ENCODE measurements around the gene PGM2.
A peak's percentile ranks its signal among the peaks of the same experiment; 100 is the strongest.
"Not testable (repeated sequence)": the region's sequence is repeated elsewhere in the genome, so short reads cannot be mapped to it uniquely, and the experiment has no call there.

Gene PGM2

DNA sequence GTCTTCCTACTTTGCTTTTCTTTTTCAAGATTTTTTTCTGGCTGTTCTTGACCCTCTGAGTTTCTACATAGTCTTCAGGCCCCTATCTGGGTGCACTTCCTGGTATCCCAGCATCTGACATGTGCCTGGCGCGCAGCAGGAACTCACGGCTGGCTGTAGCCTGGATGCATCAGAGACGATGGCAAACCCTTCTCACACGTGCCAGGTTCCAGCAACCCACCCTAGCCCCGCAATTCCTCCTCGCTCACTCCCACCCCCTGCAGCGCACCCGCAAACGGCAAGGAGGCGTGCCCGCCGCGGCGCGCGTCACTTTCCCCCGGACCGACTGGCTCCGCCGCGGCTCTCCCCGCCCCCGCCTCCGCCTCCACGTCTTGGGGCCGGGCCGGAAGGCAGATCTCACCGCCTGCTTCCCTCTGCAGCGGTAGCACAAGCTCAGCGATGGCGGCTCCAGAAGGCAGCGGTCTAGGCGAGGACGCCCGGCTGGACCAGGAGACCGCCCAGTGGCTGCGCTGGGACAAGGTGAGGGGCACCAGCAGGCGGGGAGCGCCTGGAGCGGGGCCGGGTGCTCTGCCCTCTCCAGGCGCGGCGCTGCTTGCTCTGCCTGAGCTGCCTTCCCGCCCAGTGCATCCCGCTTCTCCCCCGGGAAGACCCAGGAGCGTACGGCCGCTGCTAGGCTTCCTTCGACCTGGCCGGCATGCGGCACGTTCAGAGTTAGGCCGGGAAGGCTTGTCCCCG, at the start of gene PGM2:
PGM2 (plus strand) TSS at position 392 of the 735 bp plus-strand sequence; CDS start at position 439, 47 bp downstream.
- peak; percentile 44 to 76 for DNase-seq

DNA sequence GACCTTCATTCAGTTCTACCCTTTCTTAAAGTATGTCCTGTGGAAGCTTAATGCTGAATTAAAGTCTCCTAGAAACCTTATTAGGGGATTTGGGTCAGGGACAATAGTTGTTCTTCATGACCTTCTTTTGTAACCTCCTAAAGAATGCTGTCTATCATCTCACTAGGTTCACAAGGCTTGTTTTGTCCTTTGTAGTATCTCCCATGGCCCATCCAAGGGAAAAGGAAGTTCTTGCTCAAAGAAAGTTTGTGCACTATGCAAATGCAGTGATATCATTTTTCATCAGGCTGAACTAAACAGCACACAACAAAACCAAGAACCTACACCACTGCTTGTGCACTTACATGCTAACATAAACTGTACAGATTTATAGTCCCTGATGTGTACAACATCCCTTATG, 46.6 kb upstream of the PGM2 start:
- no peak for DNase-seq

DNA sequence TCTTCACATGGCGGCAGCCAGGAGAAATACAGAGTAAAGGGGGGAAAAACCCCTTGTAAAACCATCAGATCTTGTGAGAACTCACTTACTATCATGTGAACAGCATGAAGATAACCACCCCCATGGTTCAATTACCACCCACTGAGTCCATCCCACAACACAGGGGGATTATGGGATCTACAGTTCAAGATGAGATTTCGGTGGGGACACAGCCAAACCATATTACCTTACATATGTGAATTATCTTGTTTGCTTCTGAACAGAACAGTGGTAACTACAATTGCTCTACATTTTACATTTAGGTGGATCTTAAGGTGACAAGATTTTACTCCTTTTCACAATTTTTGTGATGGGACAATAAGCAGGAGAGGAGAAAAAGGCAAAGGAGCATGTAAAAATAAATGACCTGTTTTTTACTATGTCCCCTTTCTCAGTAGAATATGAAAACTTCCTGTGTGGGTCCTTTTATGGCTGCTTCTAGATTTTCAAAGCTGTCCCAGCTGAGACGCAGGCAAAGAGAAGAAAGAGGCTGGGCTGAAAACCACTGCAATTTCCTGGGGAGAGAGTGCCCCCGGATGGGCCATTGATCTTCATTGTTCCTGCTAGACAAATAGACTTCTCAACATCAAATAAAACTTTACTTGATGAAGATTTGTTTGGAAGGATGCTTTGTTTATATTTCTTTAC, 45.9 kb upstream of the PGM2 start:
- no peak for DNase-seq

DNA sequence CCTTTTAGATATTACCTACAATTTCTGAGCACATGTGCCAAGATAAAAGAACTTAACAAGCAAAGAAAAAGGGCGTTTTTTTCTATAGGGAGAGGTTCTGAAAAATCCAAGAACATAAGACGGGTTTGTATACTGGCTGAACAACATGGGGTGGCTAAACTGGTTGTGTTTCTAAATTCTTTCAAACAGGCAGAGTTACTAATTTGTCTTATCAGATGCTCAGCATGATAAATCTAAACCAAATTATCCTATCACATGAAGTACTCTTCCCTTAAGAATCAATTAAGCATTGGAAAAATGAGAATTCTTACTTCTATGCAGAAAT, 45.4 kb upstream of the PGM2 start:
- no peak for DNase-seq

DNA sequence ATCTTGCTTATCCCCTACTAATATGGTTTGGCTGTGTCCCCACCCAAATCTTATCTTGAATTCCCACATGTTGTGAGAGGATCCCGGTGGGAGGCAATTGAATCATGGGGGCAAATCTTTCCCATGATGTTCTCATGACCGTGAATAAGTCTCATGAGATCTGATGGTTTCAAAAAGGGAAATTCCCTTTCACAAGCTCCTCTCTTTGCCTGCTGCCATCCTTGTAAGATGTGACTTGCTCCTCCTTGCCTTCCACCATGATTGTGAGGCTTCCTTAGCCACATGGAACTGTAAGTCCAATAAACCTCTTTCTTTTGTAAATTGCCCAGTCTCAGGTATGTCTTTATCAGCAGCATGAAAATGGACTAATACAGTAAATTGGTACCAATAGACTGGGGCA, 40.2 kb upstream of the PGM2 start:
- DNase-seq, result not testable (repeated sequence)

DNA sequence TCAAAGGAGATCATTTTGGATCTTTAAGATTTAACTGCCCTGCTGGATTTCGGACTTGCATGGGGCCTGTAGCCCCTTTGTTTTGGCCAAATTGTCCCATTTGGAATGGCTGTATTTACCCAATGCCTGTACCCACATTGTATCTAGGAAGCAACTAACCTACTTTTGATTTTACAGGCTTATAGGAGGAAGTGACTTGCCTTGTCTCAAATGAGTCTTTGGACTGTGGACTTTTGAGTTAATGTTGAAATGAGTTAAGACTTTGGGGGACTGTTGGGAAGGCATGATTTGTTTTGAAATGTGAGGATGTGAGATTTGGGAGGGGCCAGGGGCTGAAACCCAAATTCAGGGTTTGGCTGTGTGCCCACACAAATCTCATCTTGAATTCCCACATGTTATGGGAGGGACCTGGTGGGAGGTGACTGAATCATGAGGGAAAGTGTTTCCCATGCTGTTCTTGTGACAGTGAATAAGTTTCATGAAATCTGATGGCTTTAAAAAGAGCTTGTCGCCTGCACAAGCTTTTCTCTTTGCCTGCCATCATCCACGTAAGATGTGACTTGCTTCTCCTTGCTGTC, 38.5 kb upstream of the PGM2 start:
- DNase-seq, result not testable (repeated sequence)

DNA sequence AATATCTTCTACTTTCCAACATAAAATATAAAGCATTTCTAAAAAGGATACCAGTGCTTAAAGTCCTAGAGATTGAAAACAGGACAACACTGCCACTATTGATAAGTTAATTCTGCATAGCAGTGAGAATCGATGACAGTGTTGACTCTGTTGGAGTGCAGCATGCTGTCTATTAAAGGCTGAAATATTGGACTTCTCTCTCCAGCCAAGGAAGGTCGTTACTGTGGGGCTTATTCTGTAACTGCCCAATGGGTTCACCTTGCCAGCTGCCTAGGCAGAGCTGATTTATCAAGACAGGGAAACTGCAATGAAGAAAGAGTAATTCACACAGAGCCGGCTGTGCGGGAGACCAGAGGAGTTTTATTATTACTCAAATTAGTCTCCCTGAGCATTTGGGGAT, 37.7 kb upstream of the PGM2 start:
- DNase-seq, result no peak

DNA sequence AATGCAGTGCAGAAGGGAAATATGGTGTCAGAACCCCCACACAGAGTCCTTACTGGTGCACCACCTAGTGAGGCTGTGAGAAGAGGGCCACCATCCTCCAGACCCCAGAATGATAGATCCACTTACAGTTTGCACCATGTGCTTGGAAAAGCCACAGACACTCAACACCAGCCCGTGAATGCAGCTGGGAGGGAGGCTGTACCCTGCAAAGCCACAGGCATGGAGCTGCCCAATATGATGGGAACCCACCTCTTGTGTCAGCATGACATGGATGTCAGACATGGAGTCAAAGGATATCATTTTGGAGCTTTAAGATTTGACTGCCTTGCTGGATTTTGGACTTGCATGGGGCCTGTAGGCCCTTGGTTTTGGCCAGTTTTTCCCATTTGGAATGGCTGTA, 34.2 kb upstream of the PGM2 start:
- no peak for DNase-seq

DNA sequence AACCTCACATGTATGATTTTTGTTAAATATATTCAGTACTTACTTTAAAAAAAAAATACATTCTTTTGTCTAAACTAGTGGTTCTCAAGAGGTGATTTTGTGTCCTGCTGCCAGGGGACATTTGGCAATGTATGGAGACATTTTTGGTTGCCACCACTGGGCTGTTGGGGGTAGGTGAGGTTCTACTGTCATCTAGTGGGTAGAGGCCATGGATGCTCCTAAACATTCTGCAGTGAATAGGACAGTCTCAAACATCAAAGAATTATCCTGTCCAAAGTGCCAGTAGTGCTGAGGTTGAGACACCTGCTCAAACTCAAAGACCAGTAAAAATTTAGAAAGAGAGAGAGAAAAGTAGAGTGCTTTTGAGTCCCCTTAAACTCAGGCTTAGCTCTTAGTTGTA, 32.9 kb upstream of the PGM2 start:
- DNase-seq, result peak in 1 of 2 experiments; percentile 11

DNA sequence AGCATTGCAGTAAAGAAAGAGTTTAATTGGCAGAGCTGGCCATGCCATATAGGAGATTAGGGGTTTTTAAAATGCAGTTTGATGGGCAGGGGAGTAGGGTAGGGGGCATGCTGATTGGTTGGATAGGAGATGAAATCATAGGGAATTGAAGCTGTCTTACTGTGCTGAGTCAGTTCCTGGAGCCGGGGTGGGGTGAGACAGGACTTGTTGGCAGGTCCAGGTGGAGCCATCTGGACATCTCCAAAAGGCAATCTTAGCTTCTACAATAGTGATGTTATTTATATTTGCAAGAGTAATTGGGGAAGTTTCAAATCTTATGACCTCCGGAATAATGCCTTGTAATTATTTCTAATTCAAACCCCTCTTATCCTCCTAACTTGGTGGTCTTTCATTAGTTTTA, 32.4 kb upstream of the PGM2 start:
- DNase-seq, result no peak

DNA sequence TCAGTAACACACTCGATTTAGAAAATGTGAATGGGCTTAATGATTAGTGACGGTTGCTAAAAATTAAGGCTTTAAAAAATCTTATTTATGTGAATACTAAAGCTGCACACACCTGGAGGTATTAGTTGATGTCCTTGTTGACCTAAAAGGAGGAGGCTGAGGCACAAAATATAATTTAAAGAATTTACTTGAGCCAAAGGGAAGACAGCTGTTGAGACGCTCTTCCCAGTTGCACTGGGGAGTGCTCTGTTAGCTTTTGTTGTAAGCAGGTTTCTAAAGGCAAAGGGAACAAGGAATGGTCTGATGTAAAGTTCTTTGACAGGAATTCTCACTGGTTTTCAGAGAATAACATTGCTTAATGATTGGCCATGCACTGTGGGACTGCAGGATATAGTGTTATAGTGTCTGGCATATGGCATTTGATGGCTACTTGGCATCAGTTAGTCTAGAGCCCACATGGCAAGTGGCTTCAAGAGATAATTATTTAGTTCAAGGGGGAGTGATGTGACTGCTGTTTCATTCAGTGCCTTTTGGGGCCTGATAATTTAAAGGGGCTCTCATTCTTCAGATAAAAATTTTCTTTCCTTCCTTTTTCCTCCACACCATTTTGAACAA, 30.8 kb upstream of the PGM2 start:
- no peak for DNase-seq

DNA sequence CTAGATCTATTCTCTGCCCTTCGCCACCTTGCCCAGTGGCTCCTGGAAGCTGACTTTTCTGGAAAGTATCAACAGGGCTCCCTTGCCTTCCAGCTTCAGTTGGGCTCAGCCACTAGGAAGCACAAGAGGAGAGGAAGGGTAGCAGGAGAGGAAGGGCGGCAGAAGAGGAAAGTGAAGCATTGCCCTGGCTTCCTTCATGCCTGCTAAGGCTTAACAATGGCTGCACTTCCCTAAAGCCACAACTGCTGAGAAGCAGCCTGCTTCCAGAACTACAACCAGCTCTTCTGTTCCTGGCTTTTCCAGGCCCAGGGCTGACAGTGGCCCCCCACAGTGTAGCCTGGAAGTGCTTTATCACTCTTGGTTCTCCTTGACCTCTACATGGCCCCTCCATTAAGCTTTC, 29.1 kb upstream of the PGM2 start:
- DNase-seq, result no peak

DNA sequence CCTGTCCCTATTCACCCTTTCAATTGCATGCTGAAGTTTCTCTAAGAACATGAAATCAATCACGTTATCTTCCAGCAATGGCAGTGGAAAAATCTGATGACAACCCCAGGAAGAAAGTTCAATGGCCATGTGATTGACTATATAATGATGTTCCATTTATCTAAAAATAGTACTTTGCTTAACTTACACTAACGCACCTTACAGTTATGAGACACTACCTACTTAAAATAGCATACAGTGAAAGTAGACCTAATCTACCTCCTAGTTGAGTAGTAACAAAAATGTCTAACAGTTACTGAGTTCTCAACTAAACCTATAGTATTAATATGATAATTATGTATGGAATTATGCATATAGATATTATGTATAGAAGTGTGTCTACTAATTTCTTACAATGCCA, 28.6 kb upstream of the PGM2 start:
- DNase-seq, result no peak

DNA sequence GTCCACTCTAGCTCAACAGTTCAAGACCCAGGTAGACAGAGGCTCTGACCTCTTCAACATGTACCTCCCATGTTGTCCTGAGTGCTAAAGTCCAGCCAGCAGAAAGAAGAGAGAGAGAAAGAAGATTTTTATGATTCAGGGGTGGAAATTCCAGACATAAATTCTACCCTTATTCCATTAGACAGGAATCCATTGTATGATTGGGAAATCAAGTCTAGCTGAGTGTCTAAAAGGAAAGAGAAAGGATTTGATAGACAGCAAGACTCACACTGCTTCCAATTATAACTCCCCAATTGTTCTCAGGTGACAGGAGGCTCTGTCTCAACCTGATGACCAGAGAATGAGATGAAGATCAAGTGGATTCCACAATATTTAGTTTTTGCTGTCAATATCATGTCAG, 27.9 kb upstream of the PGM2 start:
- no peak for DNase-seq

DNA sequence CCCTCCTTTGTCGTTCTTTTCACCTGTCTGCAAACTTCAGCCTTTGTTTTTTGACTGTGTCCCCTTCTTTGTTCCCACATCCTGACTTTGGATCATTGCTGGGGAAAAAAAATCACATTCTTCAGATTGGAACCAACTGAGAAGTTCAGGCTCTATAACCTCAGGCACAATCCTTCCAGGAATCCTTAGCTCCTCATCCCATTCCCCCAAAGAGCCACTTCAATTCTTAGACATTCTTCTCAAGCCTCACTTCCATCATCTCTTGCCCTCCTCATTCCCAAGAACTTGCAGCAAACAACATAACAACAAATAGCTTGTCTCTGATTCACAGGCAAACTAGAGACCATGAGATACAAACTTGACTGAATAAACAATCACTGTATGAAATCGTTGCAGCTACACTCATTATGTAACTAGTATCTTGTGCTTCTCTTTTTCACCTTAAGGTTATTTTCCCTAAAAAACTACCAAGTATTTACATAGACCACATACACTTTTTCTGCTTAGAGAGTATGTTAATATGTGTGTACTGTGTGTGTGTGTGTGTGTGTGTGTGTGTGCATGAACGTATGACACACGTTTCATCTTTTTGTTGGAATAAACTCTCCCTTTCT, 26.4 kb upstream of the PGM2 start:
- DNase-seq, result no peak

DNA sequence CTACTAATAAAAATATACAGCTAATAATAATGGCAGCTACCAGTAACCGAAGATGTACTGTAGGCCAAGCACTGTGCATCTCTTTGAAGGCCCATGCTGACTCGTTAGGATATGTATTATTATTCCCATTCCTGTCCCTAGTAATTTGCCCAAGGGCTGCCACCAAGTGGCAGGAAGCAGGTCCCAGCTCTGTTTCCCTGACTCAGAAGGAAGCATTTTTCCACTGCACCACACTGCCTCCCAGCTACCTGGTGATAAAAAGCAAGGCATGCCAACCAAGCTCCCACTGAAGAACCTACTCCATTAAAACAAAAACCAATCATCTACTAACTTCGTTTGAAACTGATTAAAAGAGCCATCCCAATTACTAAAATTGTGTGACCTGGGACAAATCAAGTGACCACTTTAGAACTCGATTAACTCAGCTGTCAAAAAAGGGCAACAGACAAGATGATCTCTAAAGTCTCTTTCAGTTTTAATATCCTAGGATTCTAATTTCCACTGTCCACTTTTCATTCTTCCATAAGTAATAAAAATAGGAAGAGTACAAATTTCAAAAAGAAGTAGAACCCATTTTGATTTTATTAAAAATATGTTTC, 24.3 kb upstream of the PGM2 start:
- peak; percentile 53 to 87 for DNase-seq

DNA sequence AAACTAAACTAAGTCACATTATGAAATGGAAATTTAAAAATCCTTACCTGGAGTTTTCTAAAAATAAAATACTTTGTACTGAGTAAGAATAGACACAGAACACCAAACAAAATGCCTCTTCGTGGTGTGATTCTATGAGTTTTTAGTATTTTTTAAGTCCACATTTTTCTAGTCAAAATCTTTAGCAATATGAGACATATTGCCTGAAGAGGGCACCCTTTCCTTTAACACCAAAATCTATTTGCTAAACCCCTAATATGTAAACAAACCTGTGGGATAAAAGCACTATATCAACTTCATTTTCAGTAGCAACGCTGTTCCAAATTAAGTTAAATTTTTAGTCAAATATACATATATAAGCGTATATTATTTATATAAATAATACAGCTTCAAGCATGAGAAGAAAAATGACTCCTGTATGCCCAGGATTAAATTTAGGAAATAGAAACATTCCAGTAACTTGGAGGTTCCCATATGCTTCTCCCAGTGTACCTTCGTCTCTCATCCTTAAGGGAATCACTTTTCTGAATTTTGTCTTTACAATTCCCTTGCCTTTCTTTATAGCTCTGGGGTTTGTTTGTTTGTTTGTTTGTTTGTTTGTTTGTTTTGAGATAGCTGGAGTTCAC, 23.0 kb upstream of the PGM2 start:
- peak in 1 of 2 experiments; percentile 69 for DNase-seq

DNA sequence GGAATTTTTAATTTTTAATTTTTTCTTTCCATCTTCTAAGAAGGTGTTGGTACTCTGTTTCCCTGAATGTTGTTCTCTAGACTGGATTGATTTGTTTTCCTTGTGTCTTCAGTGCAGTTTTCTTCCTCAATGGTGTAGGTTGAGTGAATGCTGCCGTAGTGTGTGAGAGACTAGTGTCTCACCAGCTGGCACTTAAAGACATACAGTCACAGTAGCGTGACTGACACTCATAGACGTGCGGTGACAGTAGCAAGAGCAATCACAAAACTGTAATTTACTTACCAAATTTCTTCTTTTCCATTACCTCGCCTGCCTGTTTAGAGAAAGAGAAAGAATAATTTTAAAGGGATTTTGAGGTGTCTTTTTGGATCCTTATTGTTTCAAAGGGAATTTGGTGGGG, 21.4 kb upstream of the PGM2 start:
- no peak for DNase-seq

DNA sequence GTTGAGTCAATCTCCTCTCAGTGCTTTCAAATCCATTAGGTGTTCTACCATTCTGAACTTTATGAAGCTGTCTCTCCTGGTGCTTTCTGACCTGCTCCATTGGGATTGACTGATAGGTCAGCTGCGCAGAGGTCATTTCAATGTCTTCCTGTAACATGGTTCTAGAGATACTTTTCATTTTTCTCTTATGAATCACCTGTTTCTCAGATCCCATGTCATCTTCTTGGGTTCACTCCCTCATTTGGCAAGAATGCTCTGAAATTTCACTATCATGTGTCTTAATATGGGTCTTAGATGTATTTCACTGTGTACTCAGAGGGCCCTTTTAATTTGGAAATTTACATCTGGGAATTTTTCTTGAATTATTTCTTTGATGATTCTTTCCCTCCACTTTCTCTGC, 13.8 kb upstream of the PGM2 start:
- peak; percentile 66 to 89 for DNase-seq

DNA sequence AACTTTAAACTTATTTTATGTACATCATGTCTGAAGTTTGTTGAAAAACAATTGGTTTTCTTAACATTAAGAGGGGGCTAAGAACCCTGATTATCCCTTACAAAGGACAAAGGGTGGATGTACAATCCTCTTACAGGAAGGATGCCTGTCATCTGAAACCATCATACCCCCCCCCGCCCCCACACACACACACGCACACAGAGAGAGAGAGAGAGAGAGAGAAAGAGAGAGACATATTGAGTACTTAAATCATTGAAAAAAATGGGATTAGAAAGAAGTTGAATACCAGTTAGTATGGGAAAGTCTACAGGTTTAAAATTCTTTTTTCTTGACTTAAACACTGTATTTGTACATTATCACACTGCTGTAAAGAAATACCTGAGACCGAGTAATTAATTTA, 10.9 kb upstream of the PGM2 start:
- DNase-seq, result no peak

DNA sequence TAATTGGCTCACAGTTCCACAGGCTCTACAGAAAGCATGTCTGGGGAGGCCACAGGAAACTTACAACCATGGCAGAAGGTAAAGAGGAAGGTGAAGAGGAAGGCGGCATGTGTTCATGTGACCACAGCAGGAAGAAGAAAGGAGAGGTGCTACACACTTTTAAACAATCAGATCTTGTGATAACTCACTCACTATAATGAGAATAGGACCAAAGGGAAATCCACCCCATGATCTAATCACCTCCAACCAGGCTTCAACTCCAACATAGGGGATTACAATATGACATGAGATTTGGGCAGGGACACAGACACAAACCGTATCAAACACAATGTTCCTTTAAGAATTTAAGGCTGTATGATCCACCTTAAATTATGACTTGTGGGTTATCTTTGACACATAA, 10.5 kb upstream of the PGM2 start:
- no peak for DNase-seq

DNA sequence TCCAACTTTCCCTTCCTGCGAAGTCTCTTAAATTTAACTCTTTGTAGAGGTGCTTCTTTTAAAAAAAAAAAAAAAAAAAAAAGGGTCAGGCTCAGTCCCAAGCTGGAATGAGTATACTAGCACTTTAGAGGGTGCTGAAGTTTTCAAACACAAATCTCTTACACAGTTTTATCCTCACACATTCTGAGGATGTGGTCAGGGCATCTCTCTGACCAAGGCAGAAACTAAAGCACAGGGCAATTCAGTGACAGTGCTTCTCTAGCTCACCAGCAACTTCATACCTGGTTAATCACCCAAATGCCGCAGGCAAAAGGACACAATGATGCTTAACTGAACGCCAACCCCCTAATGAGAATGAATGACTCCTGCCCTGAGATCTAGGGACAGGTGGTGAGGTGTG, 9.8 kb upstream of the PGM2 start:
- DNase-seq, result no peak

DNA sequence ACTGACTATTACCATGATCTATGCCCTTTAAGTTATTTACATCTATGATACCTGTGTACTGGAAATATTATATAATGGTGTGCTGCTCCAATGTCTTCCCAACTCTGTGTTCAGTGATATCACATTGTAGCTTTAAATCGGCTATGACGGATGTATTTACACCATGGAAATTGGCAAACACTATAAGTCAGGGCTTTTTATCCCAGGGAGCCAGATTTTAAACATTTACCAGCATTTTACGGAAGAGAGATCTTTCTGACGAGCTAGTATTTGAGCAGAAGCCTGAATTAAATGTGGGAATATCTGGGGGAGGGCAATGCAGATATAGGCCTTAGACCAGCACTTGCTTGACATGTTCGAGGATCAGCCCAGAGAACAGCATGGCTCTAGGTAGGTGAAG, 7.7 kb upstream of the PGM2 start:
- no peak for DNase-seq
